B cell (primary cell): ENCODE measurements around the gene PDCD6IP. TPM values are rescaled to one million over a fixed set of nuclear protein-coding genes. Genes with fewer than 3 reads are reported as not detected.

Source experiments
- ATAC-seq: fragments of 200-7000 bp; cut with Tn5 transposase; one replicate; pipeline ENCODE4 v1.10.0; 2021; ENCODE audit warnings: low read depth, mild to moderate bottlenecking, moderate number of reproducible peaks, moderate library complexity
- CTCF ChIA-PET: fragments of 350-600 bp; sonication (Branson Sonifier 250); formaldehyde crosslinking; loops from one replicate; lab custom pipeline; 2021; ENCODE audit warnings: antibody characterized with exemption, inconsistent platforms; lab: Charles Lee
- POLR2A ChIA-PET: fragments of 350-600 bp; sonication (Branson Sonifier 250); formaldehyde crosslinking; loops from one replicate; lab custom pipeline; 2021; ENCODE audit warnings: antibody characterized with exemption; lab: Charles Lee
- DNase-seq: peaks from one replicate; pipeline ENCODE4 v3.0.0; 2013
- H2AFZ ChIP-seq: 2 replicates; pipeline ENCODE4 v1.6.1; 2012; ENCODE audit warnings: mild to moderate bottlenecking, low read depth, low read length; ENCODE audit not compliant: insufficient read depth, poor library complexity, severe bottlenecking
- H3K27ac ChIP-seq, 2 donors: 1 replicate in 1 of 2; 2 replicates in 1 of 2; pipeline ENCODE4 v1.5.1; 2012 to 2013; ENCODE audit warnings: low read length in 2 of 2, mild to moderate bottlenecking in 2 of 2, moderate library complexity in 1 of 2
- H3K27me3 ChIP-seq, 4 experiments: fragments of 200-600 bp in 1 of 4; sonication (generic) in 1 of 4; replicated peaks in 1 of 4; 1 replicate in 2 of 4; 2 replicates in 2 of 4; pipeline versions ENCODE4 v1.6.1 to v1.7.0; 2013 to 2016; ENCODE audit warnings: low read length in 3 of 4, mild to moderate bottlenecking in 2 of 4, mixed read lengths in 1 of 4, moderate library complexity in 1 of 4; ENCODE audit not compliant: insufficient read depth in 4 of 4, control insufficient read depth in 3 of 4; ENCODE audit errors: control extremely low read depth in 1 of 4
- H3K36me3 ChIP-seq, 2 experiments: replicated peaks in 1 of 2; 1 replicate in 1 of 2; 2 replicates in 1 of 2; pipeline versions ENCODE4 v1.6.1 to v1.7.1; 2013; ENCODE audit warnings: low read length in 1 of 2; ENCODE audit not compliant: insufficient read depth in 2 of 2, control insufficient read depth in 1 of 2; ENCODE audit errors: control extremely low read depth in 1 of 2, extremely low read depth in 1 of 2
- H3K4me1 ChIP-seq, 2 donors: fragments of 200-600 bp in 1 of 2; sonication (generic) in 1 of 2; 1 replicate in 1 of 2; 2 replicates in 1 of 2; pipeline versions ENCODE4 v1.5.1 to v1.6.1; 2013 to 2017; ENCODE audit warnings: low read length in 2 of 2; ENCODE audit not compliant: control insufficient read depth in 2 of 2, insufficient read depth in 2 of 2
- H3K4me2 ChIP-seq: replicated peaks from 2 replicates; pipeline ENCODE3; 2012; ENCODE audit warnings: mild to moderate bottlenecking, low read depth, low read length; ENCODE audit not compliant: poor library complexity, severe bottlenecking
- H3K4me3 ChIP-seq, 5 experiments: fragments of 200-600 bp in 1 of 5; sonication (generic) in 1 of 5; 1 replicate in 3 of 5; 2 replicates in 2 of 5; pipeline versions ENCODE4 v1.5.1 to v1.7.0; 2011 to 2016; ENCODE audit warnings: low read length in 4 of 5, mild to moderate bottlenecking in 4 of 5, low read depth in 2 of 5, control low read depth in 1 of 5, moderate library complexity in 1 of 5; ENCODE audit not compliant: insufficient read depth in 1 of 5; ENCODE audit errors: control extremely low read depth in 1 of 5, extremely low read depth in 1 of 5
- H3K79me2 ChIP-seq: fragments of 200-600 bp; sonication (generic); one replicate; pipeline ENCODE4 v1.6.0; 2016; ENCODE audit warnings: low read length; ENCODE audit not compliant: control insufficient read depth, insufficient read depth
- H3K9ac ChIP-seq: fragments of 200-600 bp; sonication (generic); 2 replicates; pipeline ENCODE4 v1.6.1; 2017; ENCODE audit warnings: mild to moderate bottlenecking, low read length, moderate library complexity
- H3K9me3 ChIP-seq, 3 donors: one replicate each; pipeline versions ENCODE4 v1.6.1 to v1.7.1; 2013; ENCODE audit warnings: low read length in 2 of 3; ENCODE audit not compliant: control insufficient read depth in 2 of 3, insufficient read depth in 1 of 3; ENCODE audit errors: control extremely low read depth in 1 of 3
- H4K20me1 ChIP-seq: 2 replicates; pipeline ENCODE4 v1.6.0; 2012; ENCODE audit warnings: mild to moderate bottlenecking, low read length; ENCODE audit not compliant: insufficient read depth, control insufficient read depth, poor library complexity, severe bottlenecking
- H3K27ac Mint-ChIP-seq: one replicate; pipeline ENCODE4 v1.8.0; 2021; ENCODE audit warnings: mixed read lengths
- H3K27me3 Mint-ChIP-seq: one replicate; pipeline ENCODE4 v1.8.0; 2021; ENCODE audit warnings: mixed read lengths
- H3K4me1 Mint-ChIP-seq: one replicate; pipeline ENCODE4 v1.8.0; 2021; ENCODE audit warnings: mixed read lengths
- H3K4me3 Mint-ChIP-seq: one replicate; pipeline ENCODE4 v1.8.0; 2021; ENCODE audit warnings: mixed read lengths
- H3K9me3 Mint-ChIP-seq: one replicate; pipeline ENCODE4 v1.8.0; 2022; ENCODE audit warnings: mixed read lengths; ENCODE audit not compliant: insufficient read depth
- CTCF ChIP-seq: fragments of 200-600 bp; IDR thresholded peaks from one replicate; pipeline ENCODE4 v1.8.0; 2022; ENCODE audit warnings: antibody characterized with exemption, mild to moderate bottlenecking
- EZH2 ChIP-seq: IDR thresholded peaks from 2 replicates; pipeline ENCODE4 v1.6.1; 2012; ENCODE audit warnings: borderline replicate concordance, low read depth, mild to moderate bottlenecking, moderate library complexity, low read length; ENCODE audit not compliant: insufficient read depth, poor library complexity, severe bottlenecking
- WGBS: methylation state at CpG from one replicate; pipeline ENCODE4 v1.1.5; 2013; ENCODE audit warnings: missing lambda C conversion rate; ENCODE audit not compliant: insufficient coverage; 5-methylcytosine and 5-hydroxymethylcytosine counted together
- intact Hi-C: fragments of 100-400 bp; cut with micrococcal nuclease; formaldehyde crosslinking; loops from one replicate; pipeline ENCODE4 v1.10.0; 2022
- polyA plus RNA-seq: library from polyadenylated mRNA; depleted of rRNA; stranded (reverse); fragments of >200 nt; gene quantifications from 2 replicates; pipeline ENCODE4 v1.2.3, GENCODE V29; 2012
- total RNA-seq, 2 donors: library from RNA; stranded (reverse); fragments of 120-200 nt in 1 of 2; gene quantifications; 1 replicate in 1 of 2; 2 replicates in 1 of 2; pipeline versions ENCODE4 v1.2.3 to v1.2.4, GENCODE V29; 2013 to 2022

PDCD6IP gene
- total and polyA plus RNA-seq, 2 donors (not counting 1 experiment from before 2014, with no cell fraction given): 103 to 276 TPM

- intact Hi-C loops: loop anchor here (5.0 kb wide), 1 partner anchor 1773 kb away; no protein-coding TSS in a partner anchor
- H3K4me1 ChIP-seq: peaks cover 3 to 5% of the 10 kb centered on the region in 2 donors
- H3K9me3 Mint-ChIP-seq: no peaks in the 10 kb centered on the region
- H3K9me3 ChIP-seq: no peaks in the 10 kb centered on the region
- peak overlapping the region; percentile 36 for H3K4me2 ChIP-seq
- peaks cover 0 to 3% (median 0%) of the 10 kb centered on the region in 4 experiments for H3K27me3 ChIP-seq
- no peak overlapping the region for H3K9ac ChIP-seq
- TF ChIP-seq EZH2 (no peak), CTCF (no peak)
- no peak for ATAC-seq
- no peaks in the 10 kb centered on the region for H3K79me2 ChIP-seq
- H3K27ac Mint-ChIP-seq: no peak overlapping the region
- peaks cover 8% of the 10 kb centered on the region for H3K27me3 Mint-ChIP-seq
- H3K4me3 ChIP-seq: no peak overlapping the region
- CTCF ChIA-PET: interaction anchor here (1.2 to 3.1 kb wide), 10 partner anchors 8 to 1297 kb away, joined by 3 to 68 read pairs (median 8); no protein-coding TSS in a partner anchor
- peaks cover 4% of the 10 kb centered on the region for H3K4me1 Mint-ChIP-seq
- H3K36me3 ChIP-seq: no peaks in the 10 kb centered on the region
- no peak overlapping the region for H3K27ac ChIP-seq
- 73% methylated on average over 8 of the region's 12 CpGs for WGBS
- peak overlapping the region; percentile 20 for H2AFZ ChIP-seq
- POLR2A ChIA-PET: no interaction called here
- H4K20me1 ChIP-seq: no peaks in the 10 kb centered on the region
- H3K4me3 Mint-ChIP-seq: no peak overlapping the region
- no peak for DNase-seq
These were observed 85.6 kb downstream of the PDCD6IP start for GRCh38 chr3:33883951-33884561.

- peaks cover 4% of the 10 kb centered on the region for H3K4me1 Mint-ChIP-seq
- Histone ChIP-seq H3K4me1 (peaks cover 3 to 5% of the 10 kb centered on the region in 2 donors), H3K9me3 (no peaks in the 10 kb centered on the region), H3K4me3 (no peak overlapping the region), H3K9ac (no peak overlapping the region), H3K79me2 (no peaks in the 10 kb centered on the region), H3K36me3 (no peaks in the 10 kb centered on the region), H3K27me3 (peaks cover 0 to 3% (median 0%) of the 10 kb centered on the region in 4 experiments), H2AFZ (no peak overlapping the region), H4K20me1 (no peaks in the 10 kb centered on the region), H3K4me2 (no peak overlapping the region), H3K27ac (no peak overlapping the region)
- peaks cover 8% of the 10 kb centered on the region for H3K27me3 Mint-ChIP-seq
- WGBS: 58% methylated on average over 2 of the region's 5 CpGs
- ChIA-PET CTCF (interaction anchor here (1.0 to 3.1 kb wide), 6 partner anchors 8 to 800 kb away, joined by 3 to 68 read pairs (median 12); no protein-coding TSS in a partner anchor), POLR2A (no interaction called here)
- H3K9me3 Mint-ChIP-seq: no peaks in the 10 kb centered on the region
- no peak overlapping the region for H3K27ac Mint-ChIP-seq
- intact Hi-C loops: loop anchor here (5.0 kb wide), 1 partner anchor 1773 kb away; no protein-coding TSS in a partner anchor
- ATAC-seq (no peak), DNase-seq (no peak)
- no peak for TF ChIP-seq EZH2
- no peak for TF ChIP-seq CTCF
- no peak overlapping the region for H3K4me3 Mint-ChIP-seq
These were observed 86.3 kb downstream of the PDCD6IP start for GRCh38 chr3:33884701-33885100.
